Brain microvascular endothelial cell (primary cell): ENCODE results near the gene SUSD5.
"Not testable (repeated sequence)": the region's sequence is repeated elsewhere in the genome, so short reads cannot be mapped to it uniquely, and the experiment has no call there.

Source experiments
- DNase-seq: peaks from one replicate; pipeline ENCODE4 v3.0.0-alpha.2; 2020
- H3K27ac ChIP-seq: fragments of 250-450 bp; sonication (Bioruptor Pico); 2 replicates; pipeline ENCODE4 v1.5.1; 2020; ENCODE audit warnings: mild to moderate bottlenecking, moderate library complexity
- H3K27me3 ChIP-seq: fragments of 250-450 bp; sonication (Bioruptor Pico); replicated peaks from 2 replicates; pipeline ENCODE4 v1.5.1; 2020; ENCODE audit warnings: mild to moderate bottlenecking
- H3K36me3 ChIP-seq: fragments of 250-450 bp; sonication (Bioruptor Pico); replicated peaks from 2 replicates; pipeline ENCODE4 v1.5.1; 2020; ENCODE audit warnings: mild to moderate bottlenecking
- H3K4me3 ChIP-seq: 2 replicates; pipeline ENCODE4 v1.5.1; 2011; ENCODE audit warnings: low read depth, mild to moderate bottlenecking, control low read depth, low read length, moderate library complexity
- CTCF ChIP-seq: IDR thresholded peaks from 2 replicates; pipeline ENCODE4 v1.5.1; 2011; ENCODE audit warnings: low read depth, mild to moderate bottlenecking, moderate library complexity, low read length, control low read depth, inconsistent platforms; ENCODE audit errors: missing control alignments
- in situ Hi-C: cut with HindIII; loops from 2 replicates; pipeline ENCODE4 v1.10.0; 2017; ENCODE audit warnings: low sequenced_read_pairs, low pct_ligation_motif_present

The SUSD5 gene

GRCh38 chr3:33111581-33111980 lies 107.0 kb downstream of the SUSD5 start:
- DNase-seq = no peak
- in situ Hi-C loops = no loop called here

GRCh38 chr3:33106854-33107253 lies 111.8 kb downstream of the SUSD5 start:
- H3K27me3 ChIP-seq, DNase-seq, H3K27ac ChIP-seq, H3K4me3 ChIP-seq, in situ Hi-C loops, H3K36me3 ChIP-seq: not testable (repeated sequence)

More at GRCh38 chr3:33111581-33111980, 107.0 kb downstream of the SUSD5 start:
- Histone ChIP-seq H3K4me3 (no peak overlapping the region), H3K27me3 (no peaks in the 10 kb centered on the region), H3K27ac (no peak overlapping the region), H3K36me3 (no peaks in the 10 kb centered on the region)
- TF ChIP-seq CTCF = no peak

DNA sequence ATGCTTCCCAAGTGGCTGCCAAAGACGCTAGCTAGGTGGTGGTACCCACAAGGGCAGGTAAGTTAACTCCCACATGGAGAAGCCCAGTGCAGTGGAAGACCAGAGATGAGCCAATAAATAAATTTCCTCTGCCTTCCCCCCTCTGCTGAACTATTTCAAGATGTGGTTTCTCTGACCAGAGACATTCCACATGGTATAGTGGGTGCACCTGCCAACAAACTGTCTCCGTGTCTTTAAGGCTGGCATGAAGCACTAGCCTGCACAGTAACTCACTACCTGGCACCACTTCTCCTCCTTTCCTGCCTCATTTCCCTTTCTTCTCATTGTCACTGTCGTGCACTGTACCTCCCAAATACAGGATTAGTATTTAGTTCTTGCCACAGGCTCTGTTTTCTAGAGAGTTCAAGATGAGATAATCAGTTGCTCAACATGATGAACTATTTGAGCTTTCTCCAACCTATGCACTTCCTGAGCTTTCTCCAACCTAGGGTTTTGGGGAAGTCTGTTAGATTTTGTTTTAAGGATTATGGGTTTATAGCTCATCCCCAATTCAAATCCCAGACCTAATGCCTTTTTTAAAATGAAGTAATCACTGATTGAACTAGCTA lies 113.2 kb downstream of the SUSD5 start:
- H3K27me3 ChIP-seq = no peaks in the 10 kb centered on the region
- DNase-seq = no peak
- no peaks in the 10 kb centered on the region for H3K36me3 ChIP-seq
- in situ Hi-C loops = no loop called here
- TF ChIP-seq CTCF = no peak
- no peak overlapping the region for H3K4me3 ChIP-seq
- H3K27ac ChIP-seq = no peak overlapping the region

DNA sequence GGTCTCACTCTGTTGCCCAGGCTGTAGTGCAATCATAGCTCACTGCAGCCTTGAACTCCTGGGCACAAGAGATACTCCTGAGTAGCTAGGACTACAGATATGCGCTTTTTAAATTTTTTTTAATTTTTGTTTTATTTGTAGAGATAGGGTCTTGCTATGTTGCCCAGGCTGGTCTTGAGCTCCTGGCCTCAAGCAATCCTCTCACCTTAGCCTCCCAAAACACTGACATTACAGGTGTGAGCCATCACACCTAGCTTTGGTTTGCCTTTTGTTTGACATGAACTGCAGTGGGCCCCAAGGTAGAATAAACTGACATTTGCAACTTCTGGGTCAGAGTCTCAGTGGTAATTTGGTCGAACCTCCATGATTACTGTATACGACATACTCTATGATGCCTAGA lies 113.8 kb downstream of the SUSD5 start:
- no peak for TF ChIP-seq CTCF
- DNase-seq = no peak
- Histone ChIP-seq H3K27me3 (no peaks in the 10 kb centered on the region), H3K27ac (no peak overlapping the region), H3K36me3 (no peaks in the 10 kb centered on the region), H3K4me3 (no peak overlapping the region)
- in situ Hi-C loops = no loop called here

- TF ChIP-seq CTCF = no peak
Measured at GRCh38 chr3:33103480-33103879, 115.1 kb downstream of the SUSD5 start.

DNA sequence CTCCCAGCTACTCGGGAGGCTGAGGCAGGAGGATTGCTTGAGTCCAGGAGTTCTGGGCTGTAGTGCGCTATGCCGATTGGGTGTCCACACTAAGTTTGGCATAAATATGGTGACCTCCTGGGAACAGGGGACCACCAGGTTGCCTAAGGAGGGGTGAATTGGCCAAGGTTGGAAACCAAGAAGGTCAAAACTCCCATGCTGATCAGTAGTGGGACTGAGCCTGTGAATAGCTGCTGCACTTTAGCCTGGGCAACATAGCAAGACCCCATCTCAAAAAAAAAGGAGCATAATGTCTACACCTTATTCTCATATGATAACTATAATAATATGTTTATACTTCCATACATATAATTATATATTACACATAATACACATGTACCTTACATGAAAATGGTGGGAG lies 115.6 kb downstream of the SUSD5 start:
- Histone ChIP-seq H3K27ac (no peak overlapping the region), H3K36me3 (no peaks in the 10 kb centered on the region), H3K27me3 (no peaks in the 10 kb centered on the region), H3K4me3 (no peak overlapping the region)
- DNase-seq = no peak
- in situ Hi-C loops = no loop called here
- no peak for TF ChIP-seq CTCF

More at GRCh38 chr3:33103480-33103879, 115.1 kb downstream of the SUSD5 start:
- Histone ChIP-seq H3K27ac (no peak overlapping the region), H3K4me3 (no peak overlapping the region), H3K36me3 (no peaks in the 10 kb centered on the region), H3K27me3 (no peaks in the 10 kb centered on the region)
- in situ Hi-C loops = no loop called here
- no peak for DNase-seq
